ENCODE results near the gene ITGA2B.

DNA sequence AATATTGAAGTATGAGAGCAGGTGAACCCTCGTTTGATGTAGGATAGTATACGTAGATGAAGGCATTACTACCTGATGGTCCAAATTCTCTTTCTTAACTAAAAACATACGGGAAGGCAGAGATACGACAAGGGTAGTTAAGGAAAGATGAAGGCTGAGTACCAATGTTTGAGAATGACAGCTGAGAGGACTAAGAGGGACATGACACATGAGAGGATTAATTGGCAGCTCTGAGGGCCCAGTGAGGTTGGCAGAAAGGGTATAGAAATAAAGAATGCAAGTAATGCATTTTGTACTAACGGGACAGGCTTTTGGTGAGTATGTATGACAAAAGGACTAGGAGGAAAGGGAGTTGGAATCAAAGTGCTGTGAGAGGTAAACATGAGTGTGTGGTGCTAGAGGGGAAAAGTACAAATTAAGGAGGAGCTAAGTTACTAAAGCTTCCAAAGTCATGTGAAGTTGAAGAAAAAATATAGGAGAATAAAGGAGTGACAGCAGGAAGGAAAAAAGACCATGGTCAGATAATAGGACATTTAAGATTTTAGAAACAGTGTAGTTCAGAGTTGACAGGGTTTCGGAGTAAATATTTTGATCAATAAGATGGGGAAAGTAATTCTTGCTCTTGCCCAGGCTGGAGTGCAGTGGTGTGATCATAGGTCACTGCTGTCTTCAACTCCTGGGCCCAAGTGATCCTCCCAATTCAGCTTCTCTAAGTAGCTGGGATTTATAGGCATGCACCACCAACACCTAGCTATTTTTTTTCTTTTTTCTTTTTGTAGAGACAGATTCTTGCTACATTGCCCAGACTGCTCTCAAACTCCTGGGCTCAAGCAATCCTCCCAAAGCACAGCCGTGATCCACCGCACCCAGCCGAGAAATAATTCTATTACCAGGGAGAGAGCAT is 43.1 kb upstream of the ITGA2B start:
- TF ChIP-seq POLR2A (IDR thresholded peaks at IDR 0.05) (no peak), EP300 (IDR thresholded peaks at IDR 0.05) (no peak)
- TF ChIP-seq, protein P1, sequence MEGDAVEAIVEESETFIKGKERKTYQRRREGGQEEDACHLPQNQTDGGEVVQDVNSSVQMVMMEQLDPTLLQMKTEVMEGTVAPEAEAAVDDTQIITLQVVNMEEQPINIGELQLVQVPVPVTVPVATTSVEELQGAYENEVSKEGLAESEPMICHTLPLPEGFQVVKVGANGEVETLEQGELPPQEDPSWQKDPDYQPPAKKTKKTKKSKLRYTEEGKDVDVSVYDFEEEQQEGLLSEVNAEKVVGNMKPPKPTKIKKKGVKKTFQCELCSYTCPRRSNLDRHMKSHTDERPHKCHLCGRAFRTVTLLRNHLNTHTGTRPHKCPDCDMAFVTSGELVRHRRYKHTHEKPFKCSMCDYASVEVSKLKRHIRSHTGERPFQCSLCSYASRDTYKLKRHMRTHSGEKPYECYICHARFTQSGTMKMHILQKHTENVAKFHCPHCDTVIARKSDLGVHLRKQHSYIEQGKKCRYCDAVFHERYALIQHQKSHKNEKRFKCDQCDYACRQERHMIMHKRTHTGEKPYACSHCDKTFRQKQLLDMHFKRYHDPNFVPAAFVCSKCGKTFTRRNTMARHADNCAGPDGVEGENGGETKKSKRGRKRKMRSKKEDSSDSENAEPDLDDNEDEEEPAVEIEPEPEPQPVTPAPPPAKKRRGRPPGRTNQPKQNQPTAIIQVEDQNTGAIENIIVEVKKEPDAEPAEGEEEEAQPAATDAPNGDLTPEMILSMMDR (IDR thresholded peaks at IDR 0.05): no peak

Measured in tibial nerve (tissue), 4 donors.